HFF-Myc (cell line): Measurements from ENCODE around the gene CNIH3.

Experiments
- DNase-seq: peaks from one replicate; pipeline ENCODE4 v3.0.0-alpha.2; 2011; ENCODE audit warnings: low read depth; ENCODE audit errors: extremely low read depth
- H3K4me3 ChIP-seq: replicated peaks from 2 replicates; pipeline ENCODE4 v1.5.1; 2011; ENCODE audit warnings: low read depth, mild to moderate bottlenecking, control low read depth, low read length
- TF ChIP-seq, protein P1 (sequence below): IDR thresholded peaks from 2 replicates; pipeline ENCODE4 v1.5.1; 2012; ENCODE audit warnings: mild to moderate bottlenecking, low read depth, low read length, control low read depth; ENCODE audit errors: missing control alignments

Gene CNIH3

DNA sequence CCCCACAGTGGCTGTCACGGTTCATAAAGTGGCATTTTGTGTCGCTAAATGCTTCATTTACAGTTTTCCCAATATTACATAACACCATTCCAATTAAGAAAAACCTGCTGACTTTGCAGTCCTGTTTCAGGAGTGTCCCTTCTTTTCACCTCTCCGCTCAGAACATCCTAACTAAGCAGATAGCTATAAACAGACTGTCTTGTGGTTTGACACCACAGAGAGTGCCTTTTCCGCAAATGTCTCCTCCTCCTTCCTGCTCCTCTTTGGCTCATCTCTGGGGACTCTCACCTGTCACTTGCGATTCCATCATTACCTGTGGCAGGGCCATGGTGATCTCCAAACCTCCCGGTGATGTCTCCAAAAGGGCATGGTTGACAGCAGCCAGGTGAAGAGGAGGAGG, 119.0 kb downstream of the CNIH3 start:
- H3K4me3 ChIP-seq = no peak overlapping the region
- TF ChIP-seq, protein P1, sequence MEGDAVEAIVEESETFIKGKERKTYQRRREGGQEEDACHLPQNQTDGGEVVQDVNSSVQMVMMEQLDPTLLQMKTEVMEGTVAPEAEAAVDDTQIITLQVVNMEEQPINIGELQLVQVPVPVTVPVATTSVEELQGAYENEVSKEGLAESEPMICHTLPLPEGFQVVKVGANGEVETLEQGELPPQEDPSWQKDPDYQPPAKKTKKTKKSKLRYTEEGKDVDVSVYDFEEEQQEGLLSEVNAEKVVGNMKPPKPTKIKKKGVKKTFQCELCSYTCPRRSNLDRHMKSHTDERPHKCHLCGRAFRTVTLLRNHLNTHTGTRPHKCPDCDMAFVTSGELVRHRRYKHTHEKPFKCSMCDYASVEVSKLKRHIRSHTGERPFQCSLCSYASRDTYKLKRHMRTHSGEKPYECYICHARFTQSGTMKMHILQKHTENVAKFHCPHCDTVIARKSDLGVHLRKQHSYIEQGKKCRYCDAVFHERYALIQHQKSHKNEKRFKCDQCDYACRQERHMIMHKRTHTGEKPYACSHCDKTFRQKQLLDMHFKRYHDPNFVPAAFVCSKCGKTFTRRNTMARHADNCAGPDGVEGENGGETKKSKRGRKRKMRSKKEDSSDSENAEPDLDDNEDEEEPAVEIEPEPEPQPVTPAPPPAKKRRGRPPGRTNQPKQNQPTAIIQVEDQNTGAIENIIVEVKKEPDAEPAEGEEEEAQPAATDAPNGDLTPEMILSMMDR = no peak
- no peak for DNase-seq

DNA sequence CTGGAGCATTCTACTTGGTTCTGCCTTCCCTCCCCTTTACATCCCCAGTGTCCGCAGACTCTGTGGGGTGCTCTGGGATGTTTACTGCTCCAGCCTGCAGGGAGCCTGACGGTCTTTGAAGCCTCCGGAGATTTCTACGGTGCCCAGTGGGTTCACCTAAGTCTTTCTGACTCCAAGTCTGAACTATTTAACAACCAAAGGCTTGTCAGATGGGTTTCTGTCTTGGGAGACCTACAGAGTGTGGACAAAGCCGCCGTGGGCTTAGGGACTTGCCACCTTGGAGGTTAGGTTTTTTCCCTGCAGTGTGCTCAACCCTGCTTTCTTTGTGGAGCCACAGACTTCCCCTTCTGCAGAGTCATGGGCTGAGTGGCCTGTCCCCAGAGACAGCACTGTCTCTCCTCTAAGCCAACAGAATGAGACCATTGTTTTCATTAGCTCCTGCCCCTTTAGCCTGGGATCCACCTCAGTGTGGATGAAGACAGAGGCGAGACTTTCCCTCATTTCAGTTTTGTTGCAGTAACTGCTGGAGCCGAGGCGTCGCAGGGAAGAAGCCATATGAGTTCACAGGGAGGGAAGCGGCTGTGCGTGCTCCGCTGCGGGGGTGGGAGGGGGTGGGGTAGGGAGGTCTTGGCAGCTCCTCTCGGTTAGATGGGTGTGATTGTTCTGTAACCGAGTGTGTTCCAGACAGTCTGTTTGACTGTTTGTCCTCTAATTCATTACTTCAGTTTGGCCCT, 120.7 kb downstream of the CNIH3 start:
- TF ChIP-seq, protein P1 = no peak
- DNase-seq = no peak
- no peak overlapping the region for H3K4me3 ChIP-seq

DNA sequence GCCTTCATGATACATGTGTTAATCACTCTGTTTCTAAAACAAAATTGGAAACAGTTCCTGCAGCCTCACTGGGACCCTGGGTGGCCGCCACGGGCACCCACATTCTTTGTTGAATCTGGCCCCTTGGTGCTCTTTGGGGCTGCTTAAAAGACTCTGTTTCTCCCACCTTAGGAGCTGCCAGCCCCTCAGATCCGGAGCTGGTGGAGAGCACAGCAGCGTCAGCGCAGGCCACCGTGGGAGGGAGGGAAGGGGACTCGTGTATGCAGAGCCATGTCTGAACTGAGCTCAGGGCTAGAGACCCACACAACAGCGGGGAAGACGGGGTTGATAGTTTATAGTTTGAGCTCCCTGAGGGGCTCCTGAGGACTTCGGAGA, 121.2 kb downstream of the CNIH3 start:
- no peak overlapping the region for H3K4me3 ChIP-seq
- DNase-seq = no peak
- TF ChIP-seq, protein P1 = no peak

DNA sequence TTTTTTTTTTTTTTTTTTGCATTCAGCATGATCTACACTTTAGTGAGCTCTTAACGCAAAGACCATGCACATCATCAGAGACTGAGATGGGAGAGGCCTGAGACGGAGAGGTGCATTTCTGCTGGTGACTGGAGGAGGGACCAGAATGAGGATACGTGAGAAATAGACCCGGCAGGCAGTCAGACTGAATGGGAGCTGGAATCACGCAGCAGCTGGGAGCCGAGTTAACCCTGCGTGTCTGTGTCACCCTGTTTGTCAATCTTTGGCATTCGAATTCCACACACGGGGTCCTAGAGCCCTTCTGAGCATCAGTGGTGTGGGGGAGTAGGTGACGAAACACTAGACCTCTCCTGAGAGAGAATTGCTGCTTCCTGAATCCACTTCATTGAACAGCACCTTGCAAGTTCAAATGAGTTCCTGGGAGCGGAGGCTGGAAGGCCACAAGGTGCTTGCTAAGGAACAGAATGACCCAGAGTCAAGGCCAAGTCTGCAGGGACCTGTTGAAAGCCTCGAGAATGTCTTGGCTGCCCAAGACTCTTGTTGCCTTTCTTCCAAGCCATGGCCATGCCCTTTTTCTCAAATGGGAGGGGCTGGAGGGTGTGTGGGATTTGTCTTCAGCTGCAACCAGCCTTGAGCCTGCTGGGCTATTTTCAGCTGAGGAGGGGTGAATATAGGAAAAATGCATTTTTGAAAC, 123.3 kb downstream of the CNIH3 start:
- TF ChIP-seq, protein P1 = no peak
- DNase-seq = no peak
- no peak overlapping the region for H3K4me3 ChIP-seq

DNA sequence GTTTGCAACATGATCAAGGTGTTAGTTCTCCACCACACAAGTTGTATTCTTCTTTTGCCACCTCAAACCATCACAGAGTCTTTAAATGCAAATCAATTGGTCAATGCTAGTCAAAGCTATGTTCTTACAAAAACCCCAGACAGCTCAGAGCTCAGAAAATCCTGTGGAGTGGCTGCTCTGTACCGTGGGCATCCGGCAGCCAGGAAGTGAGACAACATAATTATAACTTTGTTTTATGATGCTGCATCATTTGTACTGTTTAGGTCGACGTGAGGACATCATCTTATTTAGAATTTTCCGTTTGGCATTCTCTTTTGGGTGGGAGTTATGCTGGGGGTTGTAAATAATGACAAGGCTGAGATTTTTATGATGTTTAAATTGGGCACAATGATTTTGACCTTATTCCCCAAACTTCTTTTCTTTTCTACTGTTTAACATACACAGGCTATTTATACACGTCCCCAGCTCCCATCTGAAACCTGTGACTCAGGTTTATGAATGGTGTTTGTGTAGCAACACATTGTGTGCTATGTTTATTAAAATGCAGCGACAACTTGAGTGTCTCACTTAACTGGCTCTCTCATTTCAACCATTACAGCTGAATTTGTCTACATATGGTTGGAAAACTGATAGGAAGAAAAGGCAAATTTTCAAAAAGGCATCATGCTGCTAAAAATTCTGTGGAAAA, 124.0 kb downstream of the CNIH3 start:
- TF ChIP-seq, protein P1 = no peak
- DNase-seq = no peak
- no peak overlapping the region for H3K4me3 ChIP-seq

DNA sequence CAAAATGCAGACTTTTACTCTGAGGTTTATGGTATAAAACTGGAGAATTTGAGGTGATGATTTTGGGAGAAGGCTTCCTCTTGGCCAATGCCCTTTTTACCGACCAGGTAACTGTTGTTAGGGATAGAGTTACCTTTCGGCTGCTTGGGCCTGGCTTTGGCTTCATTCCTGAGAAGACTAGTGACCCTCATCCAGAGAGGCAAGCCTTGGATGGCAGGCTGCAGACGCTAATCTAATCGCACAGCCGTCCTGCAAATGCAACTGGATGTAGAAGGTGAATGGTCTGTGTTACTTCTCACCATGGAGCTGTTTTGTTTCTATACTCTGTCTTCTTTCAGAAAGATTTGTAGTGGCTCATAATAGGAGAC, 124.6 kb downstream of the CNIH3 start:
- TF ChIP-seq, protein P1 = no peak
- no peak for DNase-seq
- no peak overlapping the region for H3K4me3 ChIP-seq
